CD8-positive, alpha-beta memory T cell (primary cell): Measurements from ENCODE around the gene GOLGA5. TPM values are rescaled to one million over a fixed set of nuclear protein-coding genes. Genes with fewer than 3 reads are reported as not detected.

ENCODE experiments used
- CTCF ChIA-PET: fragments of 350-600 bp; sonication (Branson Sonifier 250); formaldehyde crosslinking; loops from one replicate; lab custom pipeline; 2021; ENCODE audit warnings: antibody characterized with exemption; lab: Charles Lee
- POLR2A ChIA-PET: fragments of 350-600 bp; sonication (Branson Sonifier 250); formaldehyde crosslinking; loops from one replicate; lab custom pipeline; 2021; ENCODE audit warnings: antibody characterized with exemption; lab: Charles Lee
- DNase-seq, 5 donors: peaks; one replicate each; pipeline versions ENCODE4 v3.0.0 to v3.0.0-alpha.2; 2020 to 2022; ENCODE audit warnings: mixed read lengths in 1 of 5
- H3K27ac ChIP-seq: one replicate; pipeline ENCODE4 v1.7.0; 2013; ENCODE audit warnings: low read depth, mild to moderate bottlenecking, low read length, moderate library complexity
- H3K27me3 ChIP-seq: 2 replicates; pipeline ENCODE4 v1.7.0; 2013; ENCODE audit warnings: low read length, mild to moderate bottlenecking; ENCODE audit not compliant: insufficient read depth, poor library complexity, severe bottlenecking
- H3K36me3 ChIP-seq: 2 replicates; pipeline ENCODE4 v1.7.0; 2013; ENCODE audit warnings: mild to moderate bottlenecking, low read length, moderate library complexity; ENCODE audit not compliant: insufficient read depth
- H3K4me1 ChIP-seq: 2 replicates; pipeline ENCODE4 v1.7.0; 2013; ENCODE audit warnings: mild to moderate bottlenecking, low read length, moderate library complexity; ENCODE audit not compliant: insufficient read depth
- H3K4me3 ChIP-seq: 2 replicates; pipeline ENCODE4 v1.7.0; 2013; ENCODE audit warnings: mild to moderate bottlenecking, low read length
- H3K9me3 ChIP-seq: 2 replicates; pipeline ENCODE4 v1.7.0; 2013; ENCODE audit warnings: mild to moderate bottlenecking, low read length
- H3K27ac Mint-ChIP-seq, 8 donors: one replicate each; pipeline ENCODE4 v1.8.0; 2020 to 2021; ENCODE audit warnings: mixed read lengths in 8 of 8, mild to moderate bottlenecking in 6 of 8, inconsistent platforms in 3 of 8, moderate library complexity in 3 of 8
- H3K27me3 Mint-ChIP-seq, 2 donors: one replicate each; pipeline ENCODE4 v1.8.0; 2020 to 2021; ENCODE audit warnings: mixed read lengths in 2 of 2, mild to moderate bottlenecking in 1 of 2, moderate library complexity in 1 of 2
- H3K36me3 Mint-ChIP-seq, 3 donors: one replicate each; pipeline ENCODE4 v1.8.0; 2020 to 2021; ENCODE audit warnings: mixed read lengths in 3 of 3, inconsistent platforms in 1 of 3, mild to moderate bottlenecking in 1 of 3
- H3K4me1 Mint-ChIP-seq, 3 donors: one replicate each; pipeline ENCODE4 v1.8.0; 2020 to 2021; ENCODE audit warnings: mixed read lengths in 3 of 3, inconsistent platforms in 1 of 3, mild to moderate bottlenecking in 1 of 3
- H3K4me3 Mint-ChIP-seq, 7 donors: one replicate each; pipeline ENCODE4 v1.8.0; 2020 to 2021; ENCODE audit warnings: mixed read lengths in 7 of 7, mild to moderate bottlenecking in 6 of 7, moderate library complexity in 4 of 7, inconsistent platforms in 2 of 7
- H3K9me3 Mint-ChIP-seq, 5 donors: one replicate each; pipeline ENCODE4 v1.8.0; 2020 to 2022; ENCODE audit warnings: mixed read lengths in 5 of 5, mild to moderate bottlenecking in 3 of 5, moderate library complexity in 2 of 5, inconsistent platforms in 1 of 5
- polyA plus RNA-seq: library from polyadenylated mRNA; unstranded; fragments of 300-500 nt; fragmentation: Illumina TruSeq; gene quantifications from one replicate; pipeline ENCODE4 v1.2.3, GENCODE V29; 2021
- total RNA-seq, 2 experiments: library from RNA; stranded (reverse); gene quantifications; one replicate each; pipeline ENCODE4 v1.2.3, GENCODE V29; 2021

GOLGA5 gene
- total and polyA plus RNA-seq, 3 experiments from 2014 or later = 17.4 to 25.6 (median 19.8) TPM

GRCh38 chr14:92877757-92878431 lies 83.8 kb downstream of the GOLGA5 start:
- Mint-ChIP-seq H3K36me3 (no peaks in the 10 kb centered on the region), H3K9me3 (no peaks in the 10 kb centered on the region), H3K27ac (peak overlapping the region in 1 of 8 donors; percentile 19), H3K4me3 (no peak overlapping the region), H3K4me1 (no peaks in the 10 kb centered on the region), H3K27me3 (peaks cover 24 to 38% of the 10 kb centered on the region in 2 donors)
- Histone ChIP-seq H3K4me3 (no peak overlapping the region), H3K4me1 (no peaks in the 10 kb centered on the region), H3K27ac (no peak overlapping the region), H3K9me3 (no peaks in the 10 kb centered on the region), H3K36me3 (no peaks in the 10 kb centered on the region), H3K27me3 (peaks cover 6% of the 10 kb centered on the region)
- CTCF ChIA-PET = no interaction called here
- DNase-seq = no peak
- POLR2A ChIA-PET = no interaction called here

DNA sequence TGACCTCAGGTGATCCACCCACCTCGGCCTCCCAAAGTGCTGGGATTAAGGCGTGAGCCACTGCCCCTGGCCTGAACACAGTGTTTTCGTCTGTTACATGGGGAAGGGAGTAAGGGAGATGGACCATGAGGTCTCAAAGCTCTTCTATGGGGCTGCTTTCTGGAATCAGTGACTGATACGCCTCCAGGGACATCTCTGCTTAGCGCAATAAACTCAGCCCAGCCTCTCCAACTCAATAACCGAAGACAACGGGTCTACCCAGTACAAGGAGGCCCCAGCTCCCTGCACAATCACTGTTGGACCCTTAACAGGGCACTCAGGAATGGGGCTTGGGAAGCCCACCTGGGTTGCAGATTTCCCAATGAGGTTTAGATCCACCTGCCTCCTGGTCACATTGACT lies 86.2 kb downstream of the GOLGA5 start:
- Mint-ChIP-seq H3K36me3 (no peaks in the 10 kb centered on the region), H3K4me1 (no peaks in the 10 kb centered on the region), H3K27ac (no peak overlapping the region), H3K9me3 (peaks cover 0 to 2% (median 0%) of the 10 kb centered on the region in 5 donors), H3K4me3 (no peak overlapping the region), H3K27me3 (peaks cover 25 to 47% of the 10 kb centered on the region in 2 donors)
- ChIA-PET POLR2A (no interaction called here), CTCF (no interaction called here)
- H3K9me3 ChIP-seq = no peaks in the 10 kb centered on the region
- no peak overlapping the region for H3K4me3 ChIP-seq
- no peaks in the 10 kb centered on the region for H3K4me1 ChIP-seq
- no peak for DNase-seq
- no peaks in the 10 kb centered on the region for H3K36me3 ChIP-seq
- H3K27me3 ChIP-seq = peaks cover 6% of the 10 kb centered on the region
- H3K27ac ChIP-seq = no peak overlapping the region

GRCh38 chr14:92880851-92881250 lies 86.7 kb downstream of the GOLGA5 start:
- no peak for DNase-seq
- no peaks in the 10 kb centered on the region for H3K36me3 Mint-ChIP-seq

DNA sequence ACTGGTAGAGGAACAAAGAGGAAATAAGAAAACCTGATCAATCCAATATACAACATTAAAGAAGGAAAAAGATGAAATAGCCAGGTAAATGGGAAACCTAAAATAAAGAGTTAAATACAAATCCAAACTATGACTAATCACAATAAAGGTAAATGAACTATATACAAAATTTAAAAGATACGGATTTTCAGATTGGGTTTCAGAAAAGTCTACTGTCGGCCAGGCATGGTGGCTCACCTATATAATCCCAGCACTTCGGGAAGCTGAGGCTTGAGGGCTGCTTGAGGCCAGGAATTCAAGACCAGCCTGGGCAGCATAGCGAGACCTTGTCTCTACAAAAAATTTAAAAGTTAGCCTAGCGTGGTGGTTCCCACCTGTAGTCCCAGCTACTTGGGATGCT lies 89.0 kb downstream of the GOLGA5 start:
- H3K36me3 ChIP-seq = no peaks in the 10 kb centered on the region
- H3K27me3 Mint-ChIP-seq = peaks cover 23 to 47% of the 10 kb centered on the region in 2 donors
- no peaks in the 10 kb centered on the region for H3K36me3 Mint-ChIP-seq
- ChIA-PET POLR2A (no interaction called here), CTCF (no interaction called here)
- H3K27ac Mint-ChIP-seq = no peak overlapping the region
- H3K27ac ChIP-seq = no peak overlapping the region
- H3K9me3 Mint-ChIP-seq = peaks cover 0 to 3% (median 0%) of the 10 kb centered on the region in 5 donors
- H3K27me3 ChIP-seq = peaks cover 6% of the 10 kb centered on the region
- no peak overlapping the region for H3K4me3 Mint-ChIP-seq
- no peaks in the 10 kb centered on the region for H3K4me1 ChIP-seq
- H3K4me3 ChIP-seq = no peak overlapping the region
- H3K9me3 ChIP-seq = no peaks in the 10 kb centered on the region
- no peak for DNase-seq
- H3K4me1 Mint-ChIP-seq = no peaks in the 10 kb centered on the region

More at GRCh38 chr14:92880851-92881250, 86.7 kb downstream of the GOLGA5 start:
- no peak overlapping the region for H3K4me3 Mint-ChIP-seq
- ChIA-PET POLR2A (no interaction called here), CTCF (no interaction called here)
- no peaks in the 10 kb centered on the region for H3K36me3 ChIP-seq
- no peaks in the 10 kb centered on the region for H3K4me1 Mint-ChIP-seq
- H3K9me3 ChIP-seq = no peaks in the 10 kb centered on the region
- no peaks in the 10 kb centered on the region for H3K4me1 ChIP-seq
- no peak overlapping the region for H3K4me3 ChIP-seq
- H3K9me3 Mint-ChIP-seq = peaks cover 0 to 3% (median 0%) of the 10 kb centered on the region in 5 donors
- peaks cover 25 to 52% of the 10 kb centered on the region in 2 donors for H3K27me3 Mint-ChIP-seq
- H3K27ac ChIP-seq = no peak overlapping the region
- H3K27me3 ChIP-seq = peaks cover 6% of the 10 kb centered on the region
- no peak overlapping the region for H3K27ac Mint-ChIP-seq

- ChIA-PET CTCF (no interaction called here), POLR2A (interaction anchor here (0.6 kb wide), 1 partner anchor 68 kb away, joined by 3 read pairs; no protein-coding TSS in a partner anchor)
- H3K27ac ChIP-seq = no peak overlapping the region
- DNase-seq = no peak
- H3K27me3 ChIP-seq = peaks cover 6% of the 10 kb centered on the region
- Mint-ChIP-seq H3K4me3 (no peak overlapping the region), H3K4me1 (no peaks in the 10 kb centered on the region), H3K9me3 (peaks cover 0 to 3% (median 0%) of the 10 kb centered on the region in 5 donors), H3K27me3 (peaks cover 24 to 44% of the 10 kb centered on the region in 2 donors), H3K27ac (no peak overlapping the region), H3K36me3 (no peaks in the 10 kb centered on the region)
- H3K4me1 ChIP-seq = no peaks in the 10 kb centered on the region
- no peak overlapping the region for H3K4me3 ChIP-seq
- no peaks in the 10 kb centered on the region for H3K9me3 ChIP-seq
- no peaks in the 10 kb centered on the region for H3K36me3 ChIP-seq
These were observed 90.3 kb downstream of the GOLGA5 start for GRCh38 chr14:92884410-92884809.

- no peak overlapping the region for H3K27ac ChIP-seq
- no peak overlapping the region for H3K4me3 Mint-ChIP-seq
- POLR2A ChIA-PET = no interaction called here
These were observed 91.4 kb downstream of the GOLGA5 start for GRCh38 chr14:92885279-92886061.

DNA sequence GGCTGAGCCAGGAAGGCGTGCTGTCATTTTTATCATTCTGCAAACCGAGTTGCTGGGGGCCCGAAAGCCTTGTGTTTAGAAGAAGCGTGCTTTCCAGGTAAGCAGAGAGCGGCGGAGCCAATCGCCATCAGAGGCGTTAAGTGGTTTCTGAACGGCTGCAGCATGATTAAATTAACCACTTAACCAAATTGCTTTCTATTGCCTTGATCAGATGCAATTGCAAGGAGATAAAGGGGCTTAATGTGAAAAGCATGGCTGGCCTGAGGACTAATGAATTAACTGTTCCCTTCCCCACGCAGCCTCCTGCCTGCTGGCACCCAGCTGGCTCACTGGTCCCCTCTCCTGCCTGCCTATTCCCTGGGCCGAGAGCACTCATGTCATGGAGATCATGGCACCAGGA lies 92.2 kb downstream of the GOLGA5 start:
- Mint-ChIP-seq H3K27ac (no peak overlapping the region), H3K4me1 (peaks cover 0 to 6% (median 0%) of the 10 kb centered on the region in 3 donors), H3K36me3 (peaks cover 0 to 1% (median 0%) of the 10 kb centered on the region in 3 donors), H3K4me3 (no peak overlapping the region), H3K27me3 (peaks cover 17 to 30% of the 10 kb centered on the region in 2 donors), H3K9me3 (peaks cover 0 to 4% (median 0%) of the 10 kb centered on the region in 5 donors)
- no peaks in the 10 kb centered on the region for H3K27me3 ChIP-seq
- no peaks in the 10 kb centered on the region for H3K4me1 ChIP-seq
- CTCF ChIA-PET = no interaction called here
- no peaks in the 10 kb centered on the region for H3K9me3 ChIP-seq
- no peak for DNase-seq
- H3K27ac ChIP-seq = no peak overlapping the region
- POLR2A ChIA-PET = no interaction called here
- no peaks in the 10 kb centered on the region for H3K36me3 ChIP-seq
- no peak overlapping the region for H3K4me3 ChIP-seq

More at GRCh38 chr14:92885279-92886061, 91.4 kb downstream of the GOLGA5 start:
- Mint-ChIP-seq H3K4me1 (no peaks in the 10 kb centered on the region), H3K9me3 (peaks cover 0 to 3% (median 0%) of the 10 kb centered on the region in 5 donors), H3K36me3 (peaks cover 0 to 1% (median 0%) of the 10 kb centered on the region in 3 donors), H3K27me3 (peaks cover 22 to 37% of the 10 kb centered on the region in 2 donors), H3K27ac (no peak overlapping the region)
- CTCF ChIA-PET = no interaction called here
- no peaks in the 10 kb centered on the region for H3K9me3 ChIP-seq
- no peaks in the 10 kb centered on the region for H3K4me1 ChIP-seq
- H3K4me3 ChIP-seq = no peak overlapping the region
- H3K27me3 ChIP-seq = peaks cover 5% of the 10 kb centered on the region
- no peaks in the 10 kb centered on the region for H3K36me3 ChIP-seq
- DNase-seq = no peak

GRCh38 chr14:92887157-92887556 lies 93.1 kb downstream of the GOLGA5 start:
- H3K9me3 Mint-ChIP-seq = peaks cover 0 to 4% (median 0%) of the 10 kb centered on the region in 5 donors
- no peaks in the 10 kb centered on the region for H3K4me1 ChIP-seq
- no peaks in the 10 kb centered on the region for H3K27me3 ChIP-seq
- H3K27ac ChIP-seq = no peak overlapping the region
- CTCF ChIA-PET = no interaction called here
- H3K27ac Mint-ChIP-seq = peak overlapping the region in 1 of 8 donors; percentile 4
- DNase-seq = no peak
- H3K9me3 ChIP-seq = no peaks in the 10 kb centered on the region
- no peak overlapping the region for H3K4me3 ChIP-seq
- H3K36me3 ChIP-seq = no peaks in the 10 kb centered on the region
- H3K27me3 Mint-ChIP-seq = peaks cover 12 to 23% of the 10 kb centered on the region in 2 donors
- H3K4me1 Mint-ChIP-seq = peaks cover 0 to 8% (median 0%) of the 10 kb centered on the region in 3 donors
- POLR2A ChIA-PET = no interaction called here
- no peak overlapping the region for H3K4me3 Mint-ChIP-seq
- H3K36me3 Mint-ChIP-seq = peaks cover 0 to 1% (median 0%) of the 10 kb centered on the region in 3 donors
